22Rv1 (cell line): ENCODE results near the gene CD46.

ENCODE experiments used
- H3K27ac ChIP-seq: fragments of 450-650 bp; 2 replicates; pipeline ENCODE4 v1.5.1; 2017
- ZFX ChIP-seq: fragments of 450-650 bp; IDR thresholded peaks from 2 replicates; pipeline ENCODE4 v1.6.1; 2017; ENCODE audit warnings: antibody characterized with exemption, borderline replicate concordance
- TF ChIP-seq, protein P1 (sequence below): fragments of 450-650 bp; IDR thresholded peaks from 2 replicates; pipeline ENCODE4 v1.5.1; 2017; ENCODE audit warnings: mild to moderate bottlenecking

Gene CD46

DNA sequence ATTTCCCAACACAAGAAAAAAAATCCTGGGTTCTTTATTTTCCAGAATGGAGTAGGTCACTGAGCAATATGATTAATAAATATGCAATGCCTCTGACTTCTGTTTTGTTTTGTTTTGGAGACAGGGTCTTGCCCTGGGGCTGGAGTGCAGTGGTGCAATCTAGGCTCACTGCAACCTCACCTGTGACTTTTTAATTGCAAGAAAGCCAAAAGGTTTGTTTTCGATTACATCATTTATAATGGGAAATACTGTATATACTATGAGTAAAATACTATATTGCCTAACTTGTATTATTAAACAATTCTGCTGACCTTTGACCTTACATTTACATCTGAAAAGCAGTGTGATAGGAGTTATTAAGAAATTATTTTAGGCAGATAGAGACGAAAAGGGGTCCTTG, 11.6 kb upstream of the CD46 start:
- TF ChIP-seq, protein P1, sequence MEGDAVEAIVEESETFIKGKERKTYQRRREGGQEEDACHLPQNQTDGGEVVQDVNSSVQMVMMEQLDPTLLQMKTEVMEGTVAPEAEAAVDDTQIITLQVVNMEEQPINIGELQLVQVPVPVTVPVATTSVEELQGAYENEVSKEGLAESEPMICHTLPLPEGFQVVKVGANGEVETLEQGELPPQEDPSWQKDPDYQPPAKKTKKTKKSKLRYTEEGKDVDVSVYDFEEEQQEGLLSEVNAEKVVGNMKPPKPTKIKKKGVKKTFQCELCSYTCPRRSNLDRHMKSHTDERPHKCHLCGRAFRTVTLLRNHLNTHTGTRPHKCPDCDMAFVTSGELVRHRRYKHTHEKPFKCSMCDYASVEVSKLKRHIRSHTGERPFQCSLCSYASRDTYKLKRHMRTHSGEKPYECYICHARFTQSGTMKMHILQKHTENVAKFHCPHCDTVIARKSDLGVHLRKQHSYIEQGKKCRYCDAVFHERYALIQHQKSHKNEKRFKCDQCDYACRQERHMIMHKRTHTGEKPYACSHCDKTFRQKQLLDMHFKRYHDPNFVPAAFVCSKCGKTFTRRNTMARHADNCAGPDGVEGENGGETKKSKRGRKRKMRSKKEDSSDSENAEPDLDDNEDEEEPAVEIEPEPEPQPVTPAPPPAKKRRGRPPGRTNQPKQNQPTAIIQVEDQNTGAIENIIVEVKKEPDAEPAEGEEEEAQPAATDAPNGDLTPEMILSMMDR = no peak
- no peak for TF ChIP-seq ZFX
- H3K27ac ChIP-seq = no peak overlapping the region

DNA sequence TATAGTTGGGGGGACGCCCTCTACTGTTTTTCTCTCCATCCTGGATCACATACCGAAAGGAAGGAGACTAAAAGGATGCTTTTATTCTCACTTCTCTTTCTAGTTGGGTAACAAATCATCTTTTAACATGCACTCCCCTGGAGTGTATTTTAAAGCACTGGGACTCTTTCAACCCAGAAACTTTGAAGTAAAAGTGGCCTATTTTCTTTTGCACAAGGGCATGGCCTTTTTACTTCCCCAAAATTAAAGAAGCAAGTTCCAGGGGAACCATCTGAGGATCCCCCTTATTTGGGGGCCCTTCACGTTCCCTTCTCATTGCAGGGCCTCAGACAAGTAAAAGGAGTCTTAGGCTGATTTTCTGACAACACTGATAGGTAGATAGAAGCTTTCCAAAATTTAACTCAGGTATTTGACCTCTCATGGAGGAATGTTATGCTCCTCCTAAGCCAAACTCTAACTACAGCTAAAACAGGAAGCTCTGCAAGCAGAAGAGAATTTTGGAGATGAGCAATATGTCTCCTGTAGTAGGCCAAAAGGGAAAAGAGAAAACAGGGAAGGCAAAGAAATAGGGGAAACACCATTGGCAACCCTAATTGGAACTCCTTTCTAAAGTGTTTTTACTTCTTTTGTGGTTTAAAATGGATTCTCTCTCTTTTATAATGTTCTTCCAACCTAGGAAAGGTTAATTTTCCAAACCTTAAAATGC, 8.9 kb upstream of the CD46 start:
- H3K27ac ChIP-seq = no peak overlapping the region
- no peak for TF ChIP-seq ZFX
- TF ChIP-seq, protein P1 = no peak

DNA sequence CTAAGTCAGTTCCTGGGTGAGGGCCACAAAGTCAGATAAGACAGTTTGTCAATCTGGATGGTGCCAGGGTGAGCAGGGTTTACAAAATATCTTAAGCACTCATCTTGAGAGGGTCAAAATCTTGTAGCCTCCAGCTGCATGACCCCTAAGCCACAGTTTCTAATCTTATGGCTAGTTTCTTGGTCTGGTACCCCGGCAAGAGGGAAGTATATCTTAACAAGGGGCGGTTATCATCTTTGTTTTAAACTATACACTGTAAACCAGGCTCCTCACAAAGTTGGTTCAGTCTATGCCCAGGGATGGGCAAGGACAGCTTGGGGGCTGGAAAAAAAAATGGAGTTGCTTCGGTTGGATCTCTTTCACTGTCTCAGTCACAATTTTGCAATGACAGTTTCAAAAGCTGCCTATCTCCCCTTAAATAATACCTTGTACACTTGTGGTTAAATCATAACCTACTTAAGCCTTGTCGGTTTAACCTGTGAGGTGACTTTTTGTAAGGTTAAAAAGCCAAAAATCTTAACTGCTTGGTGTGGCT, 7.8 kb upstream of the CD46 start:
- no peak for TF ChIP-seq ZFX
- TF ChIP-seq, protein P1 = no peak

DNA sequence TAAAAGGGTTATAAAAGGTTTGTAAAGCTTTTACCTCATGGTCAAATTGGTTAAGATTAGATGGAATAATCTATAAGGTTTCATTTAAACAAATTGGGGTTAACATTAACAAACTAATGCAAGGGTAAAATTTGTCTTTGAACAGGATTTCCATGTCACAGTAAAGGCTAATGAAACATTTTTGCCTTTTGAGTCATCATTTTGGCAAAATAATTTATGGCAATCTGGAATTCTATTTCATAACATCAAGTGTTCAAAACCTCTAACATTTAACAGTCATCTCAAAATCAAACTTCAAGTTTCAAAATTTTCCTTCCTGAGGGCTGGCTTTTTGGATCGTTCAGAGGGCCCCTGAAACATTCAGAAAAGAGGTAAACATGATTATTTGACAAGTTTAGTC, 6.6 kb upstream of the CD46 start:
- H3K27ac ChIP-seq = no peak overlapping the region
- TF ChIP-seq, protein P1 = no peak
- no peak for TF ChIP-seq ZFX

More for the DNA sequence above, 7.8 kb upstream of the CD46 start:
- no peak overlapping the region for H3K27ac ChIP-seq

DNA sequence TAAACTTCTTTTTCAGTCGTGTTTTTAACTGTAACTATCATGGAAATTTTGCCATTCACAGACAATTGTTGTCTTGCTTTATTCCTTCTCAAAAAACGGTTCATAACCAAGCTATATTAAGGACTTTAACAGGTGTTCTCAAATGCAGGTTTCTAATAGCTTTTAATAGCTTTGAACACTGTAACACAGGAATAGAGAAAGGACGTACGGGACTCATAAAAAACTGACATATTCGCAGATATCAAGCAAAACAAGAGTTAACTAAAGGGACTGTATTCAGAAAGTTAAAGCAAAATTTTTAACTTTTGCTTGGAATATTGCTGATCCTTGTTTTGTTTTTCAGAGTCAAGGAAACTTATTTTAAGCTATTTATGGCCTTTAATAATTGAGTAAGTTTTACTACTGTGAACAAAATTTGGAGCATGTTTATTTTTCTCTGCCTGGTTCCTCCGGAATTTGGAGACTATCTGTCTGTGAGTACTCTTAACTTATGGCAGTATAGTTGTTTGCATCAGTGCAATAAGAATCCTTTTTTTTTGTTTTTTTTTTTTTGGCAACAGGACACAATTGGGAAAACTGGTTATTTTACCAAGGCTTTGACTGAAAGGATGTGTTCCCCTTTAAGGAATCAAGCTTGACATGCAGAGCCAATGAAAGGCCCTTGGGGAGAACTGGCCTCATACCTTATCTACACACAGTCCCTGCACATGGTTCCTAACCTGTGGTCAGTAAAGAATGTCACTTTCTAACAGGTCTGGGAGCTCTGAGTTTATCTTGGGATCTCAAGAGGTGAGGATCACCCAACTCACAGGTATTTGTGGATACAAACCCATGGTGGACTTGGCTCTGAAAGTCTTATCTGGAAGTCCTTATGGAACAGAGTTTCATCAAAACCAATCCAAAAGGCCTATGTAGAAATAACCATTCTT, 5.8 kb upstream of the CD46 start:
- H3K27ac ChIP-seq = no peak overlapping the region
- TF ChIP-seq ZFX = no peak
- TF ChIP-seq, protein P1 = no peak

DNA sequence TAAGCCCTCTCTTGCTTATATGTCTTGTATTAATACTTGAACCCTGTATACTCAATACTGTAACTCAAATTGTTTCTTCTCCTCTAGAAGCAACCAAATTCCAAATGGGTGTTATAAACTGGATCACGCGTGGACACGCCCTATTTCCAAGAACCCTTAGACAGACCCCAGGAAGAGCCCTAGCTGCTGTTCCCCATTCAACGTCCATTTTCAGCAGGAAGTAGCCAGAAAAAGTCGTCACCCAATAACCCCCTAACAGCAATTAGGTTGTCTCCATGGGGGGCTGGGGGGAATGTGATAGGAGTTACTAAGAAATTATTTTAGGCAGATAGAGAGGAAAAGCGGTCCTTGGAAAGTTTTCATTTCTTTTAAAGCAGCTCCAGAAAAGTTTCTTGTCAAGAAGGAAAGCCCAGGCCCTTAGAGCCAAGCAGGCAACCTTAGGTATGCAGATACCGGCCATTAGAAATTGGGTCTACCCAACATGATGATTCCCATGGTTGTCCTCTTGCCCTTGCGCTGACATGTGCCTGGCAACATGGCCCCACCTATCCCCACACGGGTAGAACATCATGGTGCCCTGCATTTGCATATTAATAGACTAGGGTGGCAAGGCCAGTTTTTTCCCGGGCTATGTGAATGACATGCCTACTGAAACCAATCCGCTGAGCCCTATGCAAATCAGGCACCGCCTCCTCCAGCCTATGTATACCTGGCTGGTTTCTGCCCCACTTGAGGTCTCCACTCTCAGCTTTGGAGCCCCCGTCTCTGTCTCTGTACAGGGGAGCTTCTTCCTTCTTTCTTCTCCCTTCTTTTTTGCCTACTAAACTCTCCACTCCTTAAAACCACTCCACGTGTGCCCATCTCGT, 4.0 kb upstream of the CD46 start:
- peak overlapping the region; percentile 99 for H3K27ac ChIP-seq
- TF ChIP-seq ZFX = no peak
- TF ChIP-seq, protein P1 = no peak
